WTC11 (cell line): ENCODE measurements around the gene LDB2. TPM values are rescaled to one million over a fixed set of nuclear protein-coding genes. Genes with fewer than 3 reads are reported as not detected.

Experiments
- ATAC-seq: fragments of 200-7000 bp; cut with Tn5 transposase; 2 replicates; pipeline ENCODE4 v1.10.0; 2021; ENCODE audit warnings: mild to moderate bottlenecking, moderate library complexity
- CTCF ChIA-PET: fragments of 300-600 bp; sonication (Branson Sonifier 250); formaldehyde crosslinking; loops from one replicate; lab custom pipeline; 2021; ENCODE audit warnings: antibody characterized with exemption; lab: Charles Lee
- POLR2A ChIA-PET: fragments of 350-600 bp; sonication (Branson Sonifier 250); formaldehyde crosslinking; loops from one replicate; lab custom pipeline; 2021; ENCODE audit warnings: antibody characterized with exemption; lab: Charles Lee
- DNase-seq: peaks from one replicate; pipeline ENCODE4 v3.0.0; 2021; ENCODE audit warnings: low spot score
- H3K27ac Mint-ChIP-seq: 2 replicates; pipeline ENCODE4 v1.8.0; 2021; ENCODE audit warnings: mixed read lengths
- H3K27me3 Mint-ChIP-seq: 2 replicates; pipeline ENCODE4 v1.8.0; 2021; ENCODE audit warnings: low read depth, mild to moderate bottlenecking, moderate library complexity, mixed read lengths
- H3K36me3 Mint-ChIP-seq: 2 replicates; pipeline ENCODE4 v1.8.0; 2021; ENCODE audit warnings: mixed read lengths
- H3K4me1 Mint-ChIP-seq: 2 replicates; pipeline ENCODE4 v1.8.0; 2022; ENCODE audit warnings: mixed read lengths
- H3K4me3 Mint-ChIP-seq: 2 replicates; pipeline ENCODE4 v1.8.0; 2021; ENCODE audit warnings: mild to moderate bottlenecking, moderate library complexity, mixed read lengths
- H3K9me3 Mint-ChIP-seq: 2 replicates; pipeline ENCODE4 v1.8.0; 2021; ENCODE audit warnings: mixed read lengths
- ARID4B ChIP-seq: sonication (generic); formaldehyde crosslinking; IDR thresholded peaks from 2 replicates; pipeline ENCODE4 v1.8.0; 2023; ENCODE audit warnings: missing genetic modification reagents, mild to moderate bottlenecking, borderline replicate concordance
- CBFB ChIP-seq: sonication (generic); formaldehyde crosslinking; IDR thresholded peaks from 2 replicates; pipeline ENCODE4 v1.8.1; 2022; ENCODE audit warnings: mild to moderate bottlenecking, low read depth, missing genetic modification reagents
- E2F1 ChIP-seq: sonication (generic); formaldehyde crosslinking; IDR thresholded peaks from 2 replicates; pipeline ENCODE4 v1.8.0; 2022; ENCODE audit warnings: mild to moderate bottlenecking, missing genetic modification reagents
- ERG ChIP-seq: fragments of 250-450 bp; sonication (Bioruptor Pico); IDR thresholded peaks from 2 replicates; pipeline ENCODE4 v1.8.0; 2021; ENCODE audit warnings: mild to moderate bottlenecking
- ESRRA ChIP-seq: sonication (generic); formaldehyde crosslinking; IDR thresholded peaks from 2 replicates; pipeline ENCODE4 v1.8.1; 2022; ENCODE audit warnings: mild to moderate bottlenecking, missing genetic modification reagents, borderline replicate concordance
- GTF2I ChIP-seq: fragments of 250-450 bp; sonication (Bioruptor Pico); conservative IDR thresholded peaks from 2 replicates; pipeline ENCODE4 v1.4.0; 2021; ENCODE audit warnings: mild to moderate bottlenecking
- IRF2 ChIP-seq: sonication (generic); formaldehyde crosslinking; IDR thresholded peaks from 2 replicates; pipeline ENCODE4 v1.8.0; 2022; ENCODE audit warnings: low read depth, missing genetic modification reagents, borderline replicate concordance
- KAT7 ChIP-seq: sonication (generic); formaldehyde crosslinking; IDR thresholded peaks from 2 replicates; pipeline ENCODE4 v1.8.1; 2023; ENCODE audit warnings: missing genetic modification reagents, mild to moderate bottlenecking, borderline replicate concordance
- MAX ChIP-seq: sonication (generic); formaldehyde crosslinking; IDR thresholded peaks from 2 replicates; pipeline ENCODE4 v1.8.0; 2022; ENCODE audit warnings: mild to moderate bottlenecking, missing genetic modification reagents
- MXD4 ChIP-seq: fragments of 250-450 bp; sonication (Bioruptor Pico); IDR thresholded peaks from 2 replicates; pipeline ENCODE4 v1.8.0; 2021; ENCODE audit warnings: mild to moderate bottlenecking, moderate library complexity, borderline replicate concordance
- MYBL2 ChIP-seq: sonication (generic); formaldehyde crosslinking; IDR thresholded peaks from 2 replicates; pipeline ENCODE4 v1.8.1; 2023; ENCODE audit warnings: mild to moderate bottlenecking, moderate library complexity, missing genetic modification reagents
- NR1H2 ChIP-seq: sonication (generic); formaldehyde crosslinking; IDR thresholded peaks from 2 replicates; pipeline ENCODE4 v1.9.0; 2021; ENCODE audit warnings: mild to moderate bottlenecking, moderate library complexity, missing genetic modification reagents
- NR3C1 ChIP-seq: sonication (generic); formaldehyde crosslinking; conservative IDR thresholded peaks from 2 replicates; pipeline ENCODE4 v1.8.1; 2023; ENCODE audit warnings: low read depth, mild to moderate bottlenecking, missing genetic modification reagents
- PRDM15 ChIP-seq: sonication (generic); formaldehyde crosslinking; IDR thresholded peaks from 2 replicates; pipeline ENCODE4 v1.8.0; 2022; ENCODE audit warnings: missing genetic modification reagents
- PREB ChIP-seq: sonication (generic); formaldehyde crosslinking; IDR thresholded peaks from 2 replicates; pipeline ENCODE4 v1.8.1; 2022; ENCODE audit warnings: mild to moderate bottlenecking, missing genetic modification reagents, moderate library complexity, borderline replicate concordance
- RORB ChIP-seq: fragments of 250-450 bp; sonication (Bioruptor Pico); IDR thresholded peaks from 2 replicates; pipeline ENCODE4 v1.9.0; 2021; ENCODE audit warnings: mild to moderate bottlenecking
- USF1 ChIP-seq: sonication (generic); formaldehyde crosslinking; IDR thresholded peaks from 2 replicates; pipeline ENCODE4 v1.8.0; 2022; ENCODE audit warnings: mild to moderate bottlenecking, missing genetic modification reagents
- USF2 ChIP-seq: sonication (generic); formaldehyde crosslinking; IDR thresholded peaks from 2 replicates; pipeline ENCODE4 v1.8.1; 2023; ENCODE audit warnings: mild to moderate bottlenecking, missing genetic modification reagents, moderate library complexity
- ZNF121 ChIP-seq: sonication (generic); formaldehyde crosslinking; IDR thresholded peaks from 2 replicates; pipeline ENCODE4 v1.8.0; 2023; ENCODE audit warnings: missing genetic modification reagents
- ZNF138 ChIP-seq: sonication (generic); formaldehyde crosslinking; conservative IDR thresholded peaks from 2 replicates; pipeline ENCODE4 v1.8.1; 2022; ENCODE audit warnings: mild to moderate bottlenecking, moderate library complexity, missing genetic modification reagents
- ZNF232 ChIP-seq: sonication (generic); formaldehyde crosslinking; IDR thresholded peaks from 2 replicates; pipeline ENCODE4 v1.8.0; 2022; ENCODE audit warnings: mild to moderate bottlenecking, missing genetic modification reagents
- ZNF396 ChIP-seq: fragments of 250-450 bp; sonication (Bioruptor Pico); IDR thresholded peaks from 2 replicates; pipeline ENCODE4 v1.8.0; 2021; ENCODE audit warnings: mild to moderate bottlenecking, moderate library complexity, borderline replicate concordance
- total RNA-seq: library from RNA; stranded (reverse); gene quantifications from 3 replicates; pipeline ENCODE4 v1.2.3, GENCODE V29; 2021

LDB2 gene
- total RNA-seq, 1 experiment from 2014 or later, result 62.4 TPM

- TF ChIP-seq ARID4B (CRISPR knock-in tag), result no peak
- TF ChIP-seq NR1H2 (CRISPR knock-in tag), result no peak
- TF ChIP-seq MAX (CRISPR knock-in tag), result no peak
- TF ChIP-seq ZNF121 (CRISPR knock-in tag), result no peak
- TF ChIP-seq CBFB (CRISPR knock-in tag), result no peak
- no peak for TF ChIP-seq ZNF138 (CRISPR knock-in tag)
- no peak for TF ChIP-seq KAT7 (CRISPR knock-in tag)
- TF ChIP-seq ZNF232, result no peak
- no peak for TF ChIP-seq RORB (CRISPR knock-in tag)
Observed at GRCh38 chr4:16942491-16942890, 44.0 kb upstream of the LDB2 start (continued).

GRCh38 chr4:16939178-16939577 is 40.7 kb upstream of the LDB2 start:
- Mint-ChIP-seq H3K4me1 (peaks cover 24% of the 10 kb centered on the region), H3K9me3 (peaks cover 20% of the 10 kb centered on the region), H3K27me3 (no peaks in the 10 kb centered on the region; the same call in 1 of the 2 replicates), H3K36me3 (peaks cover 11% of the 10 kb centered on the region), H3K4me3 (no peak overlapping the region), H3K27ac (no peak overlapping the region)
- TF ChIP-seq MYBL2 (CRISPR knock-in tag), result no peak
- TF ChIP-seq IRF2, result no peak
- no peak for TF ChIP-seq MXD4 (CRISPR knock-in tag)
- no peak for TF ChIP-seq USF1 (CRISPR knock-in tag)
- no peak for TF ChIP-seq E2F1
- no peak for TF ChIP-seq ERG
- no peak for TF ChIP-seq MAX (CRISPR knock-in tag)
- TF ChIP-seq CBFB (CRISPR knock-in tag), result no peak
- no peak for TF ChIP-seq PREB (CRISPR knock-in tag)
- TF ChIP-seq PRDM15 (CRISPR knock-in tag), result no peak
- no peak for TF ChIP-seq NR3C1 (CRISPR knock-in tag)
- no peak for TF ChIP-seq ESRRA (CRISPR knock-in tag)
- no peak for TF ChIP-seq NR1H2 (CRISPR knock-in tag)
- TF ChIP-seq GTF2I (CRISPR knock-in tag), result no peak
- TF ChIP-seq ZNF396, result no peak
- no peak for TF ChIP-seq USF2 (CRISPR knock-in tag)
- DNase-seq (no peak), ATAC-seq (no peak)
- ChIA-PET CTCF (interaction anchor here (1.3 to 2.0 kb wide), 2 partner anchors 21 to 22 kb away, joined by 5 read pairs; no protein-coding TSS in a partner anchor), POLR2A (interaction anchor here (0.5 kb wide), 1 partner anchor 10 kb away, joined by 3 read pairs; no protein-coding TSS in a partner anchor)
